Stimulated activated CD4-positive, alpha-beta T cell treated with anti-CD3 and anti-CD28 coated beads, TNF-alpha, amount 100 ng/mL, for 24 hours (primary cell): Measurements from ENCODE around the gene RPL12.

Experiments
- DNase-seq, 3 experiments: peaks; one replicate each; pipeline ENCODE4 v3.0.0-alpha.2; 2020; ENCODE audit warnings: low read depth in 3 of 3

The RPL12 gene

DNA sequence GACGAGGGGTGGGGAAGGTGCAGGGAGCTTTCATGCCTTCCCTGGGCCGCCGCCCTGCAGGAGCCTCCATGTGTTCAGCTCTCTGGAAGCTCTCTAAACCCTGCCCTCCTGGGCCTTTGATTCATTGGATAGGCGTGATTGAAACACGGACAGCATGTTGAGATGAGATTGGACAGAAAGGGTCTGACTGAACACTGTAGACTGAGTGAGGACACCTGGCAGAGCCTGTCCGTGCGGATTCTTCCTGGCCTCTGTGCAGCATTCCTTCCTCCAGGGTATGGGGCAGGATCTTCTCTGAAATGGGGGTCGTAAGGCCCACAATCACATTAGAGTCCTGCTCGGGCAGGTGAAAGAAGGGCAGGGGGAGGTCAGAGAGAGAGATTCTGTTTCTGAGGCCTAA is 12.8 kb downstream of the RPL12 start:
- DNase-seq: no peak

DNA sequence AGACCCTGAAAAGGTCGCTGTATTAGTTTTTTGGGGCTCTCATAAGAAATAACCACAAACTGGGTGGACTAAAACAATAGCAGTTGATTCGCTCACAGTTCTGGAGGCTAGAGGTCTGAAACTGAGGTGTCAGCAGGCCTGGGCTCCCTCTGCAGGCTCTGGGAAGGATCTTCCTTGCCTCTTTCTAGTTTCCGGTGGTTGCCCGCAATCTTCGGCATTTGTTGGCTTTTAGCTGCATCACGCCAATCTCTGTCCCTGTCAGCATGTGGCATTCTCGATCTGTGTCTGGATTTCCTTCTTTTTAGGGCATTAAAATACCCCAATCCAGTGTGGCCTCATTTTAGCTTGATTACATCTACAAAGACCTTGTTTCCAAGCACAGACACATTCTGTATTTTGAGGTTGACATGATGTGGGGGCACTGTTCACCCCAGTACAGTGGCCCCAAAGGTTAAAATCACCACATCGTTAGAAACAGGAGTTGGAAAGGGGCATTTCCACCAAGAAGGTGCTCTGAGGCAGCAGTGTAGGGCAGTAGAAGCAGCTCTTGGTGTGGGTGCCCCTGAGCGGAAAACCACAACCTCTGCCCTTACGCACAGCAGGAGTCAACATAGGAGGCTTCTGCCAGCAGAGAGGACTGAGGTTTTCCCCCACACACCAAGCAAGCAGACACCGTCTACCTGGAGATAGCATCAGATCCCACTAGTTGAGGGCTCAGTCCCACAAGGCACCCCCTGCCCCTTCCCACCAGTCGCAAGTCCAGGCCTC is 13.5 kb downstream of the RPL12 start:
- DNase-seq: no peak

DNA sequence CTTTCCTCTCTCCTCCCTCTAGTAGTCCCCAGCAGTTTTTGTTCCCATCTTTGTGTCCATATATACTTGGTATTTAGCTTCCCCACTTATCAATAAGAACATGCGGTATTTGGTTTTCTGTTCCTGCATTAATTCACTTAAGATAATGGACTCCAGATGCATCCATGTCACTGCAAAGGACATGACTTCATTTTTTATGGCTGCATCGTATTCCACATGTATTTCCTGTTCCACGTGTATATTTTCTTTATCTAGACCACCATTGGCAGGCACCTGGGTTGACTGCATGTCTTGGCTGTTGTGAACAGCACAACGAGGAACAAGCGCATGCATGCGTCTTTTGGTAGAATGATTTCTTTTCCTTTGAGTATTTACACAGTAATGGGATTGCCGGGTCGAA is 20.8 kb downstream of the RPL12 start:
- no peak for DNase-seq

DNA sequence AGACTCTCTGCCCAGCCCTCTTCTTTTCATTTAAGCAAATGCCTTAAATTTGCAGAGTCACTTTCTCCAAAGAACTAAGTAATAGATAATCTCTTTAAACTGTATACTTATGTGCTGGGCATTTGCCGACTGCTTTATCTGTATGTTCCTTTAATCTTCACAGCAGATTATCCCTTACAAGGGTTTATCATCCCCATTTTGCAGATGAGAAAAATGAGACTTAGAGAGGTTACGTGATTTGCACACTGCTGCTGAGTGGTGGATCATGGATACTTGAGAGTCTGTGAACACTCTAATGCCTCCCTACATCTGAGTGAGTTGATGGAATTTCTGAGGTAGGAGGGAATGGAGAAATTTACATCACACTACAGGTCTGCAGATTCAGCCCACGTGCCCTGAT is 22.9 kb downstream of the RPL12 start:
- no peak for DNase-seq

DNA sequence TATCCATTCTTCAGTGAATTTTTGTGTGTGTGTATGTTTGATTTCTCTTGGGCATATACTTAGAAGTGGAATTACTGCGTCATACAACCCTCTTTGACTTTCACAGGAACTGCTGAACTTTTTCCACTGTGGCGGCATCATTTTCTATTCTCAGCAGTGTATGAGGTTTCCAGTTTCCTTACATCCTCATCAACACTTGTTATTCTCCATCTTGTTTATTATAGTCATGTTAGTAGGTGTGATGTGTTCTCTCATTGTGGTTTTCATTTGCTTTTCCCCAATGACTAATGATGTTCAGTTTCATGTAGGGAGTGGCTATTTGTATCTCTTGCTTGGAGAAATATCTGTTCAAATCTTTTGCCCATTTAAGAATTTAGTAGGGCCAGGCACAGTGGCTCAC is 24.4 kb downstream of the RPL12 start:
- peak in 1 of 3 experiments; percentile 48 for DNase-seq

DNA sequence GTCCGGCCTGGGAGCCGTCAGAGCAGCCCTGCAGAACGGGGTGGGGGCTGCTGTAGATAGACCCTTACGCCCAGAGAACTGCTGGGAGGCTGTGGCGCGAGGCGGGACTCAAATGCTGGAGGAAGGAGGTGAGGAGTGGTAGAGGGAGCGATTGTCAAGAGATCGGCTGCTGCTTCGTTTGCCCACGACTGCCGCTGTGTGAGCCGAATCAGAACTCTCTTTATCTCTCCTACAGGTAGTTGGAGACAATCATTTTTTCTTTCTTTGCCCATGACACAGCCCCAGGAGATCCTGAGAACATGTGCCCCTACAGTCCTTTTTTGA is 26.6 kb downstream of the RPL12 start:
- no peak for DNase-seq

DNA sequence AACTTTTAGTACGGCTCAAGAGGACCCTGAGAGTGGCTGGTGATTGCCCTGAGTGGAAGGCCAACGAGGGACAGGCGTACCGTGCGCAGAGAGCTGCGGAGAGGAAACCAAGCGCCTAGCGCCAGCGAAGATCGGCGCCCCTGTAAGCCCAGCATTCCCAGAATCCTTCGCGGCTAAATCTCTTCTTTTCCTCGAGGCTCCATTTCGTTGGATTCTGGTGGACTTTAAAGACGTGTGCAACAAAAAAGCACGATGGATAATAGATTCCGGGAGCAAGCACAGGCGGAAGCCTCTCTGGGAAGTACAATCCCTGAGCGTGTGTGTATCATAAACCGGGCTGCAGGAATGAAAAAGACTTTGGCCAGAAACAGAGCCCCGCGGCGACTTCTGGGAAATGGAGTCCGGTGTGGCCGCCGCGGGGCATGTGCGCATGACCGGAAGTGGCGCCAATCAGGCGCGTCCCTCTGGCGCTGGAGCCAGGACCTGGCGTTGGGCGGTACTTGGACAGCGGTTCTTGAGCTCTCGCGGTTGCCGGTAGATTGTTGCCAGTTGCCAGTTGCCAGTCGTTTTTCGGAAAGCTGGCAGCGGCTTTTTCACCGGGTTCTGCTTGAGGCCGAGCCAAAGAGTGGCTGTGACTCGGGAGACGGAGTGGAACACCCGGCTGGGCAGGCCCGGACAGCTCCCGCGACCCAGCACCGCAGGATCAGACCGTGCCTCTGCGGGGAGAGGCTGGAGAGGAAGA is 27.1 kb downstream of the RPL12 start, which contains the start of gene ZNF79:
Gene ZNF79, plus strand, starts transcription at position 449 of the 742 bp plus-strand sequence. CDS start 406 bp downstream, outside the sequence.
- peak; percentile 81 to 90 (median 84) for DNase-seq

DNA sequence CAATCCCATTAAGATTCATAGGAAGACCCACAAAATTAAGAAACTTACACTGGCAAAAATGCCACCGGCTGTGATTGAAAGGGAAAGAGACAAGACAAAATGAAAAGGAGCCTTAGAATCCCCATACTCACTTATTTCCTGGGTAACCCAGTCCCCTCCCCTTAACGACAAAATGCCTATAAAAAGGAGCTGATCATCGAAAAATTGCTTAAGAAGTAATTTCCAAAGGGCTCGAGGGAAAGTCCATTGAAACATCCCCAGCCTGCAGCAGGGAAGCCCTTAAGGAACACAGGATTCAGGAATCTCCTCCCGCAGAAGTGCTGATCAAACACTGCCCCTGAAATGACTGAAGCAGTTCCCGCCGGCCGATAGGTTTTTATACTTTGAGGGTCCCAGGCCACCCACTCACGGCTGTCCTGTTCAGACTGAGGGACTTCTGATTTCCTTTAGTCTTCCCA is 27.7 kb downstream of the RPL12 start:
- DNase-seq: no peak

DNA sequence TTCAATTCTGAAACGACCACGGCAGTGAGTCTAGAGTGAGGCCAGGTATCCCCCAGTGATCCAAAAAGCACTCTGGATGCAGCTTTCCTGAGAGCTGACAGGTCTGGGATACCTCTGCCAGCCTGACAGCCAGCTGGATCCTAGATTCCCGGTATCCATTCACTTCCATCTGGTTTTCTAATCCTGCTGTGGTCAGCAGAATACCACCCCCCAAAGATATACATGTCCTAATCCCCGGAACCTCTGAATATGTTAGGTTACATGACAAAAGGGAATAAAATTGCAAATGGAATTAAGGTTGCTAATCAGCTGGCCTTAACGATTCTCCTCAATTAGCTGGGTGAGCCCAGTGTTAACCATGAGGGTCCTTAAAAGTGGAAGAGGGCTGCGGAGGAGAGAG is 28.4 kb downstream of the RPL12 start:
- DNase-seq: no peak

DNA sequence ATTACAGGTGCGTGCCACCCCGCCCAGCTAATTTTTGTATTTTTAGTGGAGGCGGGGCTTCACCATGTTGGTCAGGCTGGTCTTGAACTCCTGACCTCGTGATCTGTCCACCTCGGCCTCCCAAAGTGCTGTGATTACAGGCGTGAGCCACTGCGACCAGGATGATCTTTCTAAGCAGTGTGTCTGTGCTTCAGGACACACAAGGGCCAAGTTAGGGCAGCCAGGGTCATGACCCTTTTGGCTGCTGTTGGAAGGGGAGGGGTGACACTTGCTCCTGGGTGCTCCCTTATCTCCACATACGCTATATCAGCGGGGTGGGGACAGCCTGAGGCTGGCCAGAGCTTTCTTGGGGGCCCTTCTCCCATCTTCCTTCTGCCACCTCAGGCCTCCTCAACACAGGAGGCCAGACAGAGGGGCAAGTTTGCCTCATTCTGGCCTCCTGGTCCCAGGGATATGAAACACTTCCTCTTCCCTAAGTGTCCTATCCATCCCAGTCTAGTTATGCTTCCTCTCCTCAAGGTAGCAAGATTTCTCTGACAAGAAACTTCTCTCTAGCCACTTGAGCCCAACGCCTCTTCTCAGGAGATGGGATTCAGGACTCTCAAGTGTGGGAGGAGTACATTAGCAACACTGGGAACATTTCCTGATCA is 28.9 kb downstream of the RPL12 start:
- DNase-seq: no peak

DNA sequence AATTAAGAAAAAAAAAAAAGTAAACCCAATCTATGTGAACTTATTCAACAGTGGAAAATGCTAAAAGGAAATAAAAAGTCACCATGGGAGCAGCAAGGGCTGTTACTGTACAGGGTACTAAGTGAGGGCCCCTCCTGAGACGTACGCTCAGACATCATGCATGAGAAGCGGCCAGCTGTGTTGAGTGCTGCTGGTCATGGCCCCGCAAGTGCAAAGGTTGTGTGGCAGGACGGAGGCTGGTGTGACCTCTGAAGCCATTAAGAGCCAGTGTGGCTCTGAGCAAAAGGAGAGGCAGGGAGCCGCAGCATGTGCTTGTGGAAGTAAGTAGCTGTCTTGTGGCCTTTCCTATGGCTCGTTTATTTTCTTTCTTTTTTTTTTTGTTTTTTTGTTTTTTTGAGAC is 30.1 kb downstream of the RPL12 start:
- DNase-seq: no peak

DNA sequence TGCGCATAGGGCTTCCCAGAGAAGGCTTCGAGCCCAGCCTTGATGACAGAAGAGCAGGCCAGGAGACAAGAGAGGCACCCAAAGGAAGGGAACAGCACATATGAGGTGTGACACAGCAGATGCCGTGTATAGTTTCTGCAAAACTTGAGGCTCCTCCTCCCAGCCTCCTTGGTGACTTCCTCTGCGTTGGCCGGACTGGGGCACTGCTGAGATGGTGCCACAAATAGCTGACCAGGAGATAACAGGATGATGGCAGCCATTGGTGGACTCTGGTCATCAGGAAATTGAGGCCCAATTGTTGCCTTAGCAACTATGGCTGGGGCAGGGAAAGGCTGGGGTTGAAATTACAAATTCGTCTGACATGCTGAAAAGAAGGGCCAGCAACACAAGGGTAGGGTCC is 31.9 kb downstream of the RPL12 start:
- no peak for DNase-seq

DNA sequence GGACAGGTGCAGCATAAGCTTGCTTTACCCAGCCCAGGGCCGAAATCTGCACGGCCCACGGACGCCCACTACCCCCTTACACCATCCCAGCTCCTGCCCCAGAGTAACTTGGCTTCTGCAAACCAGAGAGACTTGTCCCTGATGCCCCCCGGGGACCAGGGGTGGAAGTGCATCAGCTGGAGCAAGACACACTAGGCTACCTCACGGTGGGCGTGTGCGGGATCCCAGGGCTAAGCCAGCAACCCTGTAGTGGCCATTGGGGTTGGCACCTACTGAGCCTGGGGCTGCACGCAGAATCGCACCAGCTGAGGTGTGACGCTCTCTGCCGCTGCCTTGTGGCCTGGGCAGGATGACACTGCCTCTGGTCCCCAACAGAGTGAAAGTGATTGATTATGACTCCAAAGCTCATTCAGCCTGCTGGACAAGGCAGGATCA is 33.2 kb downstream of the RPL12 start:
- peak in 2 of 3 experiments; percentile 17 to 43 for DNase-seq

DNA sequence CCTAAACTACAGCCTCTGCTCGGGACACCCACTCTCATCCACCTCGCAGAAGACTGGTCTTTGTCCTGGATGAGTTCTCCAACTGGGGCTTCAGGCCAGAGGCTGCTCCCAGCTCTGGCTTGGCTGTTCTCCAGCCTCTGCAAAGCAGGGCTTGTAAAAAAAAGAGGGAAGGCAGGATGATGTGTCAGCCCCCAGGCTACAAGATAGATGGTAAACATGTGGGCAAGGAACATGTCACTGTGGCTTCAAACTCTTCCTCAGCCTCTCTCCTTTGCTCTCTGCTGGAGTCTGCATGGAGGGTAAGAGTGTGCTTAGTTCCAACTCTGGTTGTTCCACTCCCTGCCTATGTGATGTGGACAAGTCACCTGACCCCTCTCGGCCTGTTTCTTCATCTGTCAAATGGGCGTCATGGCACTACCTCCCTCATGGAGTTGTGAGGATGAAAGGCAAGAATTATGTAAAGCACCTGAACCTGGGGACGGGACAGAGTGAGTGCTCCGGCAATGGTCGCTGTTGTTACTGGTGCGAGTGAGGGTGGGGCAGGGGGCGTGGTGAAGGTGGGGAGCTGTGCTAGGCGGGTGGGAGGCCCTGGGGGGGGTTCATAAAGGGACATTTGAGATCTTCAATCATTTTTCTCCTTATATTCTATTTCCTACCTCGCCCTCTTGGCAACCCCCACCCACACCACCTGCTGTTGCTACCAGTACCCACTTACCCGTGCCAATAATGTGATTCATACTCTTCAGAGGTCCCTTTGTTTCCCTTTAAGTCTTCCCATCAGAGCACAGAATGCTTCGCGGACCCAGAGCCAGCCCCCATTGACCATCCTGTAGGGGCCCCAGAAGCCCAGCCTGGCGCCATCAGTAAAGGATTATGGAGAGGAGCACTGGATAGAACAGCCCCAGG is 33.8 kb downstream of the RPL12 start:
- DNase-seq: no peak

DNA sequence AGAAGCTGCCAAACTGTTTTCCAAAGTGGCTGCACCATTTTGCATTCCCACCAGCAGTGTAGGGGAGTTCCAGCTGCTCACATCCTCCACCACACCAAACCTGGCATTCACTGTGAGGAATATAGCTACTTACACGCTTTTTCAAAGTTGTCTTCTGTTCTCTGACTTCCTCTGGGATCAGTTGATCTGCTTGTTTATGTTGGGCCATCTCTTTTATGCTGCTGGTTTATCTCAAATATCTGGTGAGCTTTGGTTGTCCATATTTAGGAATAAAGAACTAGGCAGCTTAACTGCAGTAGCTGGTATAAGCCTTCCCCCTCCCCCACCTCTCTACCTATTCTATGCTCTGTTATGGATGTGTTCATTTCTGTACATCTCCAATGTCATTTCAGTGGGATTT is 35.5 kb downstream of the RPL12 start:
- DNase-seq: no peak

DNA sequence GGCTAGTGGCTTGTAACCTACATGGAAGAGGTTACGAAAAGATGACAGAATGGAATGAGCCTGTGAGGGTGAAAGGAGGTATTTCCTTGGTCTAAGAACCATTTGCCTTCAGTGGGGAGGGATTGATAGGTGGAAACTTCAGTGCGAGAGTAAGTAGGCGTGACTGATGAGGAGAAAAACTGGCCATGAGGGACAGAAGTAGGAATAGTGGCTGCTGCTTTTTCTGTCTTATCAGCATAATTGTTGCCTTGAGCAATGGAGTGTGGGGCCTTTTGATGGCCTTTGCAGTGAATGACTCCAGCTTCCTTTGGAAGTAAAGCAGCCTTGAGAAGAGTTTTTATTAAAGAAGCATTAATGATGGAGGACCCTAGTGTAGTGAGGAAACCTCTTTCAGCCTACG is 36.1 kb downstream of the RPL12 start:
- no peak for DNase-seq

DNA sequence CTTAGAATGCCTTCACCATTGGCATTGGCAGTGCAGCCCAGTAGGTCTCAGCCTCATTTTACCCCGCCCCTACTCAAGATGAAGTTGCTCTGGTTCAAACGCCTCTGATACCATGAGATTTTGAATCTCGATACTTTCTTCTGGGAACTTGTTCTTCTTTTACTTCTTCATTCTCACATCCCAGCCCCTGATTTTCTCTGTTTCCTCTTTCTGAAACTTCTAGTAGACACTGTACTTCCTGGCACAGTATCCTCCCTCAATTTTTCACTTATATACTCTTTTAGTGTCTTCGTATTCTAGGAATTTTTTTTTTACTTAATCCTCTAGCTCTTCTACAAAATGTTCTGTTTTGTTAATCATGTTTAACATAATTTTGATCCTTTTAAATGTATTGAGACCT is 40.1 kb downstream of the RPL12 start:
- DNase-seq: no peak

DNA sequence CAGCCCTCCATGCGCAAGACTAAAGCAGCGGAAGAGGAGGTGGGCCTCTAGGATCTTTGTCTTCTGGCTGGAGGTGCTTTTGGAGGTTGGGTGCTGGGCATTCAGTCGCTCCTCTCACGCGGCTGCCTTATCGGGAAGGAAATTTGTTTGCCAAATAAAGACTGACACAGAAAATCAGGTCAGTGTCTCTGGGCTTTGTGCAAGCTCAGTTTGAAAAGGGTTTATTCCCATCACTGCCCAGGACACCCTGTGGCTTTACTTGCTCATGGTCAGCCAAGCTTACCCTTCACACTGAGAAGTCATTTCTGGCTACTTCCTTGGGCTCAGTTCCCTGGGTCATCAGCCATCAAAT is 43.7 kb downstream of the RPL12 start:
- DNase-seq: no peak

DNA sequence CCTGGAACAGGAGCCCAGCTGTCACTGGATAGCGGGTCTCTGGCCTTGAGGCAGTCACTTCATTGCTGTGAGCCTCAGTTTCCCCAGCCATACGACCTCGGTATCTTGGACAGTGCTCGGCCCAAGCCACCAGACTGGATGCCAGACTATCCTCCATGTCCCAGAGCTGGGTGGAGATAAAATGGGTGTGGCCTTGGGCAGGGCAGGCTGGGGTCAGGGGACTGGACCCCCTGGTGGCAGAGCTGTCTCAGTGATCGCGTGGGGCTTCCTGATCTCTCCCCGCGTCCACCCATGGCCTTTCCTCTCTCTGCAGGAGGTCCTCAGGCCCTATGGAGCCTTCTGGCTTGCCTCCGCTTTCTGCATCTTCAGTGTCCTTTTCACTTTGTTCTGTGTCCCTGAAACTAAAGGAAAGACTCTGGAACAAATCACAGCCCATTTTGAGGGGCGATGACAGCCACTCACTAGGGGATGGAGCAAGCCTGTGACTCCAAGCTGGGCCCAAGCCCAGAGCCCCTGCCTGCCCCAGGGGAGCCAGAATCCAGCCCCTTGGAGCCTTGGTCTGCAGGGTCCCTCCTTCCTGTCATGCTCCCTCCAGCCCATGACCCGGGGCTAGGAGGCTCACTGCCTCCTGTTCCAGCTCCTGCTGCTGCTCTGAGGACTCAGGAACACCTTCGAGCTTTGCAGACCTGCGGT is 44.3 kb downstream of the RPL12 start:
- DNase-seq: no peak

DNA sequence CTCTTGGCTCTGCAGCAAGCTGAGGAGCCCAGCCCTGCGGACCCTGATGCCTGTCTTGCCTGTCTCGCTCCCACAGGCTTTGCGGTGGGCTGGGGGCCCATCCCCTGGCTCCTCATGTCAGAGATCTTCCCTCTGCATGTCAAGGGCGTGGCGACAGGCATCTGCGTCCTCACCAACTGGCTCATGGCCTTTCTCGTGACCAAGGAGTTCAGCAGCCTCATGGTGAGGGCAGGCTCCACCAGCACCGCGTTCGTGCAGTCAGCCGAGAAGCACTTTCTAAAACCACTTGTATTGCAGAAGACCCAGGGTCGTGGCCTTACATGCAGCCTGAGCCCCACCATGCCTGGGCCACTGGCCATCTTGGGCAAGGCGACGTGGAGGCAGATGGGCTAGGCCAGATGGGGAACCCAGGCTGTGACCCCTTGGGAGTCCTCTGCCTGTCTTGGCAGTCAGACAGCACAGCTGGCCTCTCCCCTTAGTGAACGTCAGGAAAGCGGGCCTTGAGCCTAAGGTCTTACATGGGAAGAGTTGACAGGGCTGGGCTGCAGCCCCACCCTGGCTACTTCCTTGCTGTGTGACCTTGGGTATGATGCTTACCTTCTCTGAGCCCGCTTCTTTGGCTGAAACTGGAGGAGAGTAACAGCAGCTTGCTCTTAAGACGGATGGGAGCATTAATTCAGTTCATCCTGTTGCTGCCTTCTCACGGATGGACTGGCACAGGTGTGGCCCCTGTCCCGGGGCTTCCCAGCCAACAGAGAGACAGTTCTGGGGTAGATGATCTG is 45.7 kb downstream of the RPL12 start:
- no peak for DNase-seq
